Left renal cortex interstitium (tissue), 4 donors: ENCODE data around the gene ASCL3. TPM values are rescaled to one million over a fixed set of nuclear protein-coding genes. Genes with fewer than 3 reads are reported as not detected.
"Not testable (repeated sequence)": the region's sequence is repeated elsewhere in the genome, so short reads cannot be mapped to it uniquely, and the experiment has no call there.

Experiments used
- DNase-seq, 4 donors: peaks; one replicate each; pipeline ENCODE4 v3.0.0-alpha.2; 2013; ENCODE audit warnings: low read depth in 4 of 4, low spot score in 2 of 4, missing footprints in 1 of 4
- polyA plus RNA-seq, 4 donors: library from polyadenylated mRNA; unstranded; fragments of 120-200 nt; gene quantifications; one replicate each; pipeline ENCODE4 v1.2.1, GENCODE V29; 2013; ENCODE audit not compliant: insufficient read length in 4 of 4

Gene ASCL3
- polyA plus RNA-seq, 4 donors, result 0.25 to 0.27 TPM; not detected in 2

GRCh38 chr11:8956860-8957259 lies 14.0 kb upstream of the ASCL3 start:
- DNase-seq, result no peak

GRCh38 chr11:8948886-8949285 lies 6.1 kb upstream of the ASCL3 start:
- DNase-seq, result no peak

GRCh38 chr11:8947230-8947943 lies 4.6 kb upstream of the ASCL3 start:
- DNase-seq, result no peak

GRCh38 chr11:8941341-8942103 lies 1.3 kb downstream of the ASCL3 start:
- no peak for DNase-seq

- no peak for DNase-seq
These were observed 5.2 kb downstream of the ASCL3 start for GRCh38 chr11:8937659-8938058.

- no peak for DNase-seq
These were observed 5.7 kb downstream of the ASCL3 start for GRCh38 chr11:8937159-8937558.

- DNase-seq, result not testable (repeated sequence)
These were observed 7.0 kb downstream of the ASCL3 start for GRCh38 chr11:8935789-8936188.

GRCh38 chr11:8934742-8935488 lies 7.9 kb downstream of the ASCL3 start:
- DNase-seq, result no peak

GRCh38 chr11:8933931-8934330 lies 8.9 kb downstream of the ASCL3 start:
- DNase-seq, result no peak

GRCh38 chr11:8932564-8933180 lies 10.1 kb downstream of the ASCL3 start, which contains the start of gene C11orf16:
Gene C11orf16 (minus strand): TSS chr11:8932947. CDS start chr11:8932308, 639 bp downstream.
- no peak for DNase-seq

GRCh38 chr11:8930456-8931175 lies 12.2 kb downstream of the ASCL3 start:
- DNase-seq, result no peak

GRCh38 chr11:8928981-8929615 lies 13.7 kb downstream of the ASCL3 start:
- no peak for DNase-seq

GRCh38 chr11:8928205-8928604 lies 14.6 kb downstream of the ASCL3 start:
- DNase-seq, result no peak

- no peak for DNase-seq
These were observed 15.6 kb downstream of the ASCL3 start for GRCh38 chr11:8927233-8927632.

- no peak for DNase-seq
These were observed 16.6 kb downstream of the ASCL3 start for GRCh38 chr11:8926236-8926635.

- no peak for DNase-seq
These were observed 17.1 kb downstream of the ASCL3 start for GRCh38 chr11:8925711-8926110.

- no peak for DNase-seq
These were observed 20.1 kb downstream of the ASCL3 start for GRCh38 chr11:8922691-8923090.

- DNase-seq, result no peak
These were observed 25.5 kb downstream of the ASCL3 start for GRCh38 chr11:8917157-8917825.

- DNase-seq, result no peak
These were observed 28.2 kb downstream of the ASCL3 start for GRCh38 chr11:8914661-8915018.
